ENCODE data around the gene ARHGAP18. TPM values are rescaled to one million over a fixed set of nuclear protein-coding genes. Genes with fewer than 3 reads are reported as not detected.

Gene ARHGAP18
- total RNA-seq, 8 experiments from 2014 or later, result 0.67 to 99.5 (median 3.6) TPM

- no peak overlapping the region for H3K27ac ChIP-seq
- WGBS, 10 experiments, result 56 to 100% (median 90%) methylated on average over 2 to 6 of the region's 6 CpGs; no CpG with 5 or more reads in 1 of the 10 experiments
- in situ Hi-C loops (cut with MboI; ENCODE audit: low pct_unique_long_range_greater_than_20kb in 2 of 9, low sequenced_read_pairs in 9 of 9, unreplicated experiment in 9 of 9), result no loop called here
These were observed 25.6 kb downstream of the ARHGAP18 start for GRCh38 chr6:129684323-129684884.

DNA sequence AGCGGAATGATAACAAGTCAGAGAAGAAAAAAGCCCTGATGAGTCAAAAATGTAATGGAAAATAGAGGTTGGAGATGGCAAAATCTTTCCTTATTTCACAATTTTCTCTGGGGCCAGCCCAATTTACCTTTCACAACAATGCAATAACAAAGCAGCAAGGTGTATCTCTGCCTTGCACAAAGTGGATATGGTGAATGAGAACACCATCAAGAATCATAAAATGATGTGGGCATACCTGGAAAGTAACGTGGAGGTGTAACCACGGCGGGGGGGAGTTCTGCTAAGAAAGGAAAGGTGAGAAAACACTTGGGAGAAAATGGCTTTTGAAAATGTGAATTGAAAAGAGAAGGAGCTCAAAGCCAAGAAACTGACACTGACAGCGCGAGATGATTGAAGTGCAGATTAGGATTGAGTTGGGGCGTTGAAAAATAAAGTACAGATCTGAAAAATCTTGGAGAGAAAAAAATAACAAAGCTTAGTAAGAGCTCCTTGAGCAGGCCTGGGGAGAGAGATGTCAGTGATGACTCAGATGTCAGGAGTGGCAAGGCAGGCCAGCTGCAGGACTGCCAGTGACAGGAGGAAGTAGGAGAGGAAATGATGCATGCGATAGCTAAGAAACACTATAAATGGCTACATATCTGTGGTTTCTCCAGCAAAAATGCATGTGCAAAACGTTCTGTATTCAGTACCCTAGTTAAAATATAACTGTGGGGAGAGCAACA lies 26.2 kb downstream of the ARHGAP18 start:
- in situ Hi-C loops (cut with MboI; ENCODE audit: low pct_unique_long_range_greater_than_20kb in 2 of 9, low sequenced_read_pairs in 9 of 9, unreplicated experiment in 9 of 9), result no loop called here
- ATAC-seq (replicated peaks in 6 of 8), result peak; percentile 91 to 100 (median 100)
- Histone ChIP-seq H3K4me3 (no peak overlapping the region), H3K27ac (no peak overlapping the region), H3K4me1 (replicated peaks in 1 of 2) (no peaks in the 10 kb centered on the region)
- 28 to 100% (median 66%) methylated on average over 2 to 9 of the region's 9 CpGs for WGBS, 10 experiments

More at GRCh38 chr6:129684323-129684884, 25.6 kb downstream of the ARHGAP18 start:
- Histone ChIP-seq H3K4me1 (replicated peaks in 1 of 2) (no peaks in the 10 kb centered on the region), H3K4me3 (no peak overlapping the region)
- ATAC-seq (replicated peaks in 6 of 8), result no peak

GRCh38 chr6:129681913-129682205 lies 28.1 kb downstream of the ARHGAP18 start:
- Histone ChIP-seq H3K4me1 (replicated peaks in 1 of 2) (no peaks in the 10 kb centered on the region), H3K27ac (no peak overlapping the region), H3K4me3 (no peak overlapping the region)
- WGBS, 10 experiments, result 61 to 100% (median 96%) methylated on average over 1 to 2 of the region's 2 CpGs; no CpG with 5 or more reads in 4 of the 10 experiments
- in situ Hi-C loops (cut with MboI; ENCODE audit: low pct_unique_long_range_greater_than_20kb in 2 of 9, low sequenced_read_pairs in 9 of 9, unreplicated experiment in 9 of 9), result no loop called here
- no peak for ATAC-seq (replicated peaks in 6 of 8)

DNA sequence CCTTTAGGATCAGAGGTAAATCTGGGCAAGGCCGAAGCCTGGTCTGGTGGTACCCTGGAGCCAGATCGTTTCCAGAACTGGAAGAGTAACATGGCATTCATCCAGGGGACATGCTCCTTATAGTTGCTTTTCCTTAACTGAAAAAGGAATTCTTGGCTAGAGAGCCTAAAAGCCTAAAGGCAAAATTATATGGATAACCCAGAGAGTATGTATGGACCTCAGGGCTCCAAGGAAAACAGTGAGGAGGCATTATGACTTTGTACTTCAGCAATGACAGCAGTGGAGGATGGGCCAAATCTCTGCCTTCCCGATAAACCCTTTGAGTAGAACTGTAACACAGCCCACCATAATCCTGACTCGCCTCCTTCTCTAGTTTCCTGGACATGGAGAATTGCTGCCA lies 29.3 kb downstream of the ARHGAP18 start:
- in situ Hi-C loops (cut with MboI; ENCODE audit: low pct_unique_long_range_greater_than_20kb in 2 of 9, low sequenced_read_pairs in 9 of 9, unreplicated experiment in 9 of 9), result no loop called here
- 30 to 100% (median 93%) methylated on average over 1 to 4 of the region's 4 CpGs; no CpG with 5 or more reads in 3 of the 10 experiments for WGBS, 10 experiments
- H3K27ac ChIP-seq, result peak overlapping the region in 1 of 2 donors; percentile 5
- no peak overlapping the region for H3K4me3 ChIP-seq
- ATAC-seq (replicated peaks in 6 of 8), result no peak
- H3K4me1 ChIP-seq (replicated peaks in 1 of 2), result no peaks in the 10 kb centered on the region

GRCh38 chr6:129679758-129680157 lies 30.2 kb downstream of the ARHGAP18 start:
- H3K27ac ChIP-seq, result no peak overlapping the region
- WGBS, 10 experiments, result 9 to 89% (median 73%) methylated on average over 1 to 3 of the region's 3 CpGs; no CpG with 5 or more reads in 3 of the 10 experiments
- no peak overlapping the region for H3K4me3 ChIP-seq
- ATAC-seq (replicated peaks in 6 of 8), result peak in 2 of 8 experiments; percentile 15 to 25
- in situ Hi-C loops (cut with MboI; ENCODE audit: low pct_unique_long_range_greater_than_20kb in 2 of 9, low sequenced_read_pairs in 9 of 9, unreplicated experiment in 9 of 9), result no loop called here
- H3K4me1 ChIP-seq (replicated peaks in 1 of 2), result no peaks in the 10 kb centered on the region

DNA sequence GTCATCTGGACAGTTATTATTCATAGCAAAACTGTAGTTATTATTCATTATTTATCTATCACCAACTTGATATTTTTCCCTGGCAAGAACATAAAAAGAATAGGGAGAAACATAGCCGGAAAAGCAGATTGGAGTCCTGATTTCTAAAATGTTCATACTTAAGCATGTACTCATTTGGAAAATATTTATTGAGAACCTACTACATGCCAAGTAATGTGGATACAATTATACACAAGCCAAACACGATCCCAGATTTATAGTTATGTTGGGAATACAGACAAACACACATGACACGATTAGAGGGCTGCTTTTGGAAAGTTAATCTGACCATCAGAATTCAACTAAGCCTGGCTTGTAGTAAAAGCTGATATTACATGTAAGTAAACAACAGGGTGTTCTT lies 30.7 kb downstream of the ARHGAP18 start:
- in situ Hi-C loops (cut with MboI; ENCODE audit: low pct_unique_long_range_greater_than_20kb in 2 of 9, low sequenced_read_pairs in 9 of 9, unreplicated experiment in 9 of 9), result no loop called here
- 0 to 100% (median 81%) methylated on average over 1 to 3 of the region's 3 CpGs for WGBS, 10 experiments
- H3K4me1 ChIP-seq (replicated peaks in 1 of 2), result no peaks in the 10 kb centered on the region
- no peak overlapping the region for H3K27ac ChIP-seq
- H3K4me3 ChIP-seq, result no peak overlapping the region
- no peak for ATAC-seq (replicated peaks in 6 of 8)

- no peak overlapping the region for H3K4me3 ChIP-seq
- WGBS, 10 experiments, result 42 to 100% (median 83%) methylated on average over 1 of the region's 1 CpG; no CpG with 5 or more reads in 1 of the 10 experiments
- no peak for ATAC-seq (replicated peaks in 6 of 8)
- no peak overlapping the region for H3K27ac ChIP-seq
- in situ Hi-C loops (cut with MboI; ENCODE audit: low pct_unique_long_range_greater_than_20kb in 2 of 9, low sequenced_read_pairs in 9 of 9, unreplicated experiment in 9 of 9), result no loop called here
- no peaks in the 10 kb centered on the region for H3K4me1 ChIP-seq (replicated peaks in 1 of 2)
These were observed 31.5 kb downstream of the ARHGAP18 start for GRCh38 chr6:129678463-129678862.

DNA sequence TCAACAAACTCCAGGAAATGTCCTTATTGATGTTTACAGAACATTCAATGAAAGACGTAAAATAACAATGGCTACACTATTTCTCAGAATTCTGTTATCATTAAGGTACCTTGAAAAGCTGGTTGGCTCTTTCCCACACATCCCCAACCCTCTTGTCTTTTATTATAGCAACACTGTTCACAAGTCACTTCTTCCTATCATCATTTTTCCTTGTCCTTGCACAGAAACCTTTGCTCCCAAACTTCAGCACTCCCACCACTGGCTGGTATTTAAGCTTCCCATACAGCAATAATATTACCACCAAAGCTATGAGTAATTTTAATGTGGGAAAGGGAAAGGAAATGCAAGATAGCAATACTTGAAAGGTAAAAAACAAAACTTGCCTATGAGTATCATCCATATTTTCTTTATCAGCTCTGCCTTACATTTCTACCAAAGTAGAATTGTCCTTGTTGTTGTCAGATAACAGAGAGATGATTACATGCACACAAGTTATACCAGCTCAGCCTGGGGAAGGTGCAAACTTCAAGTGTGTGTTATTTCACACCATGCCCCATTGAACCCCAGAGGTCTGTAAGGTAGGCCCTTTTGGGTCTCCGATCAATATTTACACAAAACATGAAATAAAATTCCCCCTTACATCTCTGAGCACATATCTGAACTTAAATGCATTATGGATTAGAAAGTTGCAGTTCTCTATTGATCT lies 32.2 kb downstream of the ARHGAP18 start:
- no peak overlapping the region for H3K27ac ChIP-seq
- no peaks in the 10 kb centered on the region for H3K4me1 ChIP-seq (replicated peaks in 1 of 2)
- in situ Hi-C loops (cut with MboI; ENCODE audit: low pct_unique_long_range_greater_than_20kb in 2 of 9, low sequenced_read_pairs in 9 of 9, unreplicated experiment in 9 of 9), result no loop called here
- no peak overlapping the region for H3K4me3 ChIP-seq
- no peak for ATAC-seq (replicated peaks in 6 of 8)
- WGBS, 10 experiments, result 79 to 100% (median 90%) methylated on average over 1 to 2 of the region's 2 CpGs; no CpG with 5 or more reads in 1 of the 10 experiments

GRCh38 chr6:129675669-129676472 lies 34.1 kb downstream of the ARHGAP18 start:
- Histone ChIP-seq H3K4me3 (no peak overlapping the region), H3K27ac (no peak overlapping the region), H3K4me1 (replicated peaks in 1 of 2) (no peaks in the 10 kb centered on the region)
- in situ Hi-C loops (cut with MboI; ENCODE audit: low pct_unique_long_range_greater_than_20kb in 2 of 9, low sequenced_read_pairs in 9 of 9, unreplicated experiment in 9 of 9), result no loop called here
- ATAC-seq (replicated peaks in 6 of 8), result no peak
- WGBS, 10 experiments, result 80 to 100% (median 93%) methylated on average over 1 to 5 of the region's 5 CpGs; no CpG with 5 or more reads in 1 of the 10 experiments

DNA sequence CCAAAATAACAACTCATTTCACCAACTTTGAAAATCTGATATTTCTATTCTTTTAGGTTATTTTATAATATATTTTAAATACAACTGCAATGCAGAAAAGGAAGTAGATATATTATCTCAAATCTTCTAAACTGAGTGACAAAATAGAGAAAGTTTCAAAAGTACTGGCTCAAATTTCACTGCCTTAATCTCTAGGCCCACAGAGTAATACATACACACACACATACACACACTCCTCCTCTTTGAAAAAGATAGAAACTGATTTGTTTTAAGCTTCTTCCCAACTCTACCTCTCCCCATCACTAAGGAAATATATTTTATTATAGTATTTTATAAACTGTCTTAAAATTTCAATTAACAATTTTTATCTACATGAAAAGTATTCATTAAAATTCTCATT lies 36.2 kb downstream of the ARHGAP18 start:
- Histone ChIP-seq H3K4me3 (no peak overlapping the region), H3K27ac (no peak overlapping the region), H3K4me1 (replicated peaks in 1 of 2) (no peaks in the 10 kb centered on the region)
- in situ Hi-C loops (cut with MboI; ENCODE audit: low pct_unique_long_range_greater_than_20kb in 2 of 9, low sequenced_read_pairs in 9 of 9, unreplicated experiment in 9 of 9), result no loop called here
- ATAC-seq (replicated peaks in 6 of 8), result no peak

GRCh38 chr6:129672881-129673631 lies 36.9 kb downstream of the ARHGAP18 start:
- Histone ChIP-seq H3K4me3 (no peak overlapping the region), H3K4me1 (replicated peaks in 1 of 2) (no peaks in the 10 kb centered on the region), H3K27ac (no peak overlapping the region)
- ATAC-seq (replicated peaks in 6 of 8), result peak in 3 of 8 experiments; percentile 55 to 89 (median 83)
- in situ Hi-C loops (cut with MboI; ENCODE audit: low pct_unique_long_range_greater_than_20kb in 2 of 9, low sequenced_read_pairs in 9 of 9, unreplicated experiment in 9 of 9), result no loop called here
- 0 to 100% (median 81%) methylated on average over 1 to 2 of the region's 2 CpGs for WGBS, 10 experiments

DNA sequence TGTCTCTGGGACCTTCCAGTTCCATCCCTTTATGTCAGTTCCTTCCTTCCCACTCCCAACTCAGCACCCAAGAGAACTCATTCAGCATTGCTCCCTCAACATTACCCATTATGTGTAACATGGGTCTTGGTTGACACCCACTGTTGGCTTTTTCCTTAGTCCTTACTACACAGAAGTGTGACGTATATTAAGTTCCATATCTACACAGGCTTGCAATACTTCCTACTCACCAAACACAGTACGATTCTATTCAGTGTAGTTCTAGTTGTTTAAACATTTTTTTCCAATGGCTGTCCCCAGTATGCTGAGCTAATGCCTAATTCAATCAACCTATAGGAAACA lies 37.7 kb downstream of the ARHGAP18 start:
- H3K27ac ChIP-seq, result no peak overlapping the region
- no peaks in the 10 kb centered on the region for H3K4me1 ChIP-seq (replicated peaks in 1 of 2)
- H3K4me3 ChIP-seq, result no peak overlapping the region
- in situ Hi-C loops (cut with MboI; ENCODE audit: low pct_unique_long_range_greater_than_20kb in 2 of 9, low sequenced_read_pairs in 9 of 9, unreplicated experiment in 9 of 9), result no loop called here
- ATAC-seq (replicated peaks in 6 of 8), result no peak
- 0 to 100% (median 80%) methylated on average over 1 to 2 of the region's 2 CpGs; no CpG with 5 or more reads in 3 of the 10 experiments for WGBS, 10 experiments
